ENCODE data around the gene LGALS14.
A peak's percentile ranks its signal among the peaks of the same experiment; 100 is the strongest.
"Not testable (repeated sequence)": the region's sequence is repeated elsewhere in the genome, so short reads cannot be mapped to it uniquely, and the experiment has no call there.

The LGALS14 gene, protein sequence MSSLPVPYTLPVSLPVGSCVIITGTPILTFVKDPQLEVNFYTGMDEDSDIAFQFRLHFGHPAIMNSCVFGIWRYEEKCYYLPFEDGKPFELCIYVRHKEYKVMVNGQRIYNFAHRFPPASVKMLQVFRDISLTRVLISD

DNA sequence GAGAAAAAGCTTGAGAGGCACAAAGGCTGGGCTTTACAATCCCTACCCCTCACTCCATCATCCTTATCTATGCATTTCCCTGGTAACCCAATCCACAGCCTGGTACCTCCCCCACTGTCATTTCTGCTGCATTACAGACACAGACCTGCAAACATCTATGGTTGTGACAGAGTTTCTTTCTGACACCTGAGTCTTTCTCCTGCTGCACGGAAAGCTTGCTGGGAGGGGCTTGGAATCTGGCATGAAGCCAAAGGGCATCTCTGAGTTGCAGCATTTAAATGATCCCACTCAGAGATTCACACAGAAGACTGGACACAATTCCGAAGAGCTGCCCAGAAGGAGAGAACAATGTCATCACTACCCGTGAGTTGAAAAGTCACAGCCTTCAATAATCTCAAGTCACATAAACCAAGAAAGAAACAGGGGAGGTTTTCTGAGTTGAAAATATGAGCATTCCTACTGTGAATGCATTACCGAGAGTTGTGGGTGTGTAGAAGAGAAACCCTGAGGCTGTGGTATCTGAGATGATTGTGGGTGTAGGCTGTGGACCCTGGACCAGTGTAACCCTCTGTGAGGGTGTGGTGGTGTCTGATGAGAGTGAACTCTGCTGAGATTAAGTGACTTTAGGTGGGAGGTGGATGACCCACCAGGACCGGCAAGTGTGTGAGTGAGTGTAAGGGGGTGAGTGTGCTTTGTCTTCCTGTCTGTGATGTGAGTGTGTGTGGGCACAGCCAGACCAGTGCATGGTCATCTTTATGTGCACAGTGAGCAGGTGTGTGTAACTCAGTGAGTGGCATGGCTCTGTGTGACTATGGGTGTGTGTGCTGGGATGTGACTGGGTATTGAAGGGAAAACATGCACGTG, at the start of gene LGALS14:
Gene LGALS14, plus strand, starts transcription at position 301 of the 864 bp plus-strand sequence. Its CDS starts 48 bp downstream, at position 349.
- DNase-seq, result no peak
- H3K27me3 Mint-ChIP-seq, result peaks cover 23% of the 10 kb centered on the region

DNA sequence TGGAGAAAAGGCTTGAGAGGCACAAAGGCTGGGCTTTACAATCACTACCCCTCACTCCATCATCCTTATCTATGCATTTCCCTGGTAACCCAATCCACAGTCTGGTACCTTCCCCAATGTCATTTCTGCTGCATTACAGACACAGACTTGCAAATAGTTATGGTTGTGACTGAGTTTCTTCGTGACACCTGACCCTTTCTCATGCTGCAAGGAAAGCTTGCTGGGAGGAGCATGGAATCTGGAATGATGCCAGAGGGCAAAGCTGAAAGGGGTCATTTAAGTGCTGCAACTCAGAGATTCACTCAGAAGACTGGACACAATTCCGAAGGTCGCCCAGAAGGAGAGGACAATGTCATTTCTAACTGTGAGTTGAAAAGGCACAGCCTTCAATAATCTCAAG, 48.7 kb upstream of the LGALS14 start, which contains the start of gene LGALS16:
Gene LGALS16, plus strand, starts transcription at position 301 of the 400 bp plus-strand sequence. Its CDS starts 49 bp downstream, at position 350.
- Mint-ChIP-seq H3K9me3 (no peaks in the 10 kb centered on the region), H3K4me1 (no peaks in the 10 kb centered on the region), H3K27me3 (peaks cover 54% of the 10 kb centered on the region), H3K4me3 (no peak within 1 kb of the TSS), H3K27ac (no peak within 1 kb of the TSS)
- DNase-seq (no peak), ATAC-seq (no peak)

More for the DNA sequence above, at the start of gene LGALS14:
- Mint-ChIP-seq H3K4me3 (peak within 1 kb of the TSS; percentile 39 to 44), H3K4me1 (peaks cover 31% of the 10 kb centered on the region), H3K27ac (peak within 1 kb of the TSS; percentile 29 to 89), H3K9me3 (peaks cover 5 to 7% of the 10 kb centered on the region in 2 donors)
- peak; percentile 86 for ATAC-seq

DNA sequence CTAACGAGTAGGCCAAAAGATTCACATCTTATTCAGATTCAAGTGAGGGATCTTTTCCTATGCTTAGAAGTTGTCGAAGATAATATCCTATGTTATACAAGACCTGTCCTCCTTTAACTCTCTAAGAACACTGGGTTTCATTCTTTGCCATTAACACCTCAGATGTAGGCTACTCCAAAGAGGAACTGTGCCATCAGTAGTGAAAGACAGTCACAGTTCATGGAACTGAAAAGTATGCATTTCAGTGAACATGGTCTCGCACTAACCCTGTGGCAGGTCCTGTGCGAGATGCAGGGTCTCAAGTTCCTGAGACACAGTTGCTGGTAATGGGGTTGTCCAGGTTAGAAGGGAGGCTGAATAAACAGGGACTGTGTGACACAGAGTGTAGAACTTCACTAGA, 44.5 kb upstream of the LGALS14 start:
- Mint-ChIP-seq H3K27ac (no peak overlapping the region), H3K9me3 (no peaks in the 10 kb centered on the region), H3K4me1 (no peaks in the 10 kb centered on the region), H3K4me3 (no peak overlapping the region), H3K27me3 (peaks cover 30% of the 10 kb centered on the region)
- DNase-seq (no peak), ATAC-seq (no peak)

DNA sequence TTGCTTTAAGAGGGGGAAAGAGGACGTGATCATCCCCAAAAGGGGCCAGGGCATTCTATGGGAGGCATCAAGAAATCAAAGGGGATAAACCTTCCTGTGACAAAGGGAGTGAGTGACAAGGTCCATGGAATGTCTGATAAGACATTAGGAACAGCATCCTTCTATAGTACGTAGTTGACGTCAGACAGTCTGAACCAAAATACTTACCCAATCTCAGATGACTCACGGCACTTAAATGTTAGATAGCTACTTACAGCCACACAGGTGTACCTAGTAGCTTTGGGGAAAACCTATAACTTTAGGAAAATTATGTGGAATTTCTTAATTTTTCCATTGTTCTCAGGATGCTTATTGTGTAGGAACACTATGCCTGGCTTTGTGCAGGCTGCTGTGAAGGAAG, 43.6 kb upstream of the LGALS14 start:
- peaks cover 30% of the 10 kb centered on the region for H3K27me3 Mint-ChIP-seq
- ATAC-seq, result no peak
- peaks cover 2 to 3% of the 10 kb centered on the region in 2 donors for H3K9me3 Mint-ChIP-seq
- H3K4me3 Mint-ChIP-seq, result no peak overlapping the region
- H3K27ac Mint-ChIP-seq, result no peak overlapping the region
- H3K4me1 Mint-ChIP-seq, result no peaks in the 10 kb centered on the region
- no peak for DNase-seq

DNA sequence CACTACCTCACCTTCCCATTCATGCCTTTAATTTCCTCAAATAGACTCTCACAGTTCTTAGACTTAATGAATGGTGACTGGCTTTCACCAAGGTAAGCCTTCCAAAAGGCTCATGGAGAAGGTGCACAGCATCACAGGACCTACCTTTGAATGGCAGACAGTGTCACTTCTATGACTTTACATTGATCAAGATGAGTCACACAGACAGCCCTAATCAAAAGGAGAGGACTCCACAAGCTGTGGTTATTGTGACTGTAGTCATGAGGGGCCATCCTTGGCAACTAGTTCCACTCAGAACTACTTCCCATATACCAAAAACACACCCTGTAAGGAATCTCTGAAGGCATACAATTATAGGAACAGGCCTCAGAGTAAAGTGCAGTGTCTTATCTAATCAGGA, 42.7 kb upstream of the LGALS14 start:
- no peak overlapping the region for H3K4me3 Mint-ChIP-seq
- no peaks in the 10 kb centered on the region for H3K4me1 Mint-ChIP-seq
- peaks cover 30% of the 10 kb centered on the region for H3K27me3 Mint-ChIP-seq
- peak overlapping the region in 1 of 2 donors; percentile 46 for H3K27ac Mint-ChIP-seq
- H3K9me3 Mint-ChIP-seq, result peaks cover 4 to 6% of the 10 kb centered on the region in 2 donors
- ATAC-seq, result no peak
- no peak for DNase-seq

DNA sequence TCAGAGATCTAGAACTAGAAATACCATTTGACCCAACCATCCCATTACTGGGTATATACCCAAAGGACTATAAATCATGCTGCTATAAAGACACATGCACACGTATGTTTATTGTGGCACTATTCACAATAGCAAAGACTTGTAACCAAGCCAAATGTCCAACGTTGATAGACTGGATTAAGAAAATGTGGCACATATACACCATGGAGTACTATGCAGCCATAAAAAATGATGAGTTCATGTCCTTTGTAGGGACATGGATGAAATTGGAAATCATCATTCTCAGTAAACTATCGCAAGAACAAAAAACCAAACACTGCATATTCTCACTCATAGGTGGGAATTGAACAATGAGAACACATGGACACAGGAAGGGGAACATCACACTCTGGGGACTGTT, 34.4 kb upstream of the LGALS14 start:
- not testable (repeated sequence) for ATAC-seq, H3K27ac Mint-ChIP-seq, H3K9me3 Mint-ChIP-seq, H3K4me1 Mint-ChIP-seq, DNase-seq, H3K4me3 Mint-ChIP-seq
- peaks cover 42% of the 10 kb centered on the region for H3K27me3 Mint-ChIP-seq

DNA sequence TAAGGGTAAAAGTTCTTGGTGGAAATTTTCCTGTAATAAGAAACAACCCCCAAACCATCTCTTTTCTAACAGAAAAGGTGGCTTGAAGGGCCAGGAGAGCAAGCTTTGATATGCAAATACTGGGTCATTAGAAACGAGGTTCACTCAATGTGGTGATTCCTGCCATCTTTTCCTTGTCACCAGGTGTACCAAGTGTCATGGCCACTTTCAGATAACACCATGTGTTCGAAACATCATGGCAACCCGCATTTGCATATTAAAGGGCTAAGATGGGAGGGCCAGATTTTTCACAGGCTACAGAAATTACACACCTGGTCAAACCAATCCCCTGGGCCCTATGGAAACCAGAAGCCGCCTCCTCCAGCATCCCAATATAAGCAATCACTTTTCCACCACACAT, 33.3 kb upstream of the LGALS14 start:
- ATAC-seq, result no peak
- no peak overlapping the region for H3K4me3 Mint-ChIP-seq
- H3K4me1 Mint-ChIP-seq, result peaks cover 20% of the 10 kb centered on the region
- no peak for DNase-seq
- H3K9me3 Mint-ChIP-seq, result peaks cover 0 to under 1% of the 10 kb centered on the region in 2 donors
- no peak overlapping the region for H3K27ac Mint-ChIP-seq
- H3K27me3 Mint-ChIP-seq, result peaks cover 46% of the 10 kb centered on the region

DNA sequence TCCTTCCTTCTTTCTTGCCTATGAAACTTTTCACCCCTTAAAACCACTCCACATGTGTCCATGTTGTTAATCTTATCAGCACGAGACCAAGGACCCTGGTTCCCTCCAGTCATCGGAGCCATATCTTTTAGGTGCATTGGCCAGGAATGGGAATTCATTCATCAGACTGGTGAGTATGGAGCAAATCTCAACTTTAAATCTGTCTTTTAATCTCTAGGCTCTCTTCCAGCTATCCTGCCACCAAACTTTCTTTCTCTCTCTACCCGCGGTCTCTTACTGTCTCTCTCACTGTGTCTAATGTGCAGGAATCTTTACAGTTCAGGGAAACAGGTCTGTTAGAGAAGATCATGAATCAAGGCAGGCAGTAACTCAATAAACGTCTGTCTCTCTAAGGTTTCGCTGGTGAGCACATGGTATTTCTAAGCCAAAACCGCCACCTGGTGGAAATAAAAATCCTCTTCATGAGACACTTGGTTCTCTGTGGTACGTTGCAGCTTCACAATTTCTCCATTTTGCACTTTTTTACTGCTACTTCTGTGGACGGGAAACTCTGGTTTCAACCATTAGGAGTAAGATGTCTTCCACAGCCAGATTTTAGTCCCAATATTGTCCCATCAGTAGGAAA, 32.4 kb upstream of the LGALS14 start:
- ATAC-seq, result peak; percentile 78
- Mint-ChIP-seq H3K27ac (no peak overlapping the region), H3K4me3 (no peak overlapping the region), H3K27me3 (peaks cover 42% of the 10 kb centered on the region), H3K4me1 (peaks cover 25% of the 10 kb centered on the region), H3K9me3 (no peaks in the 10 kb centered on the region)
- peak; percentile 41 to 45 for DNase-seq

DNA sequence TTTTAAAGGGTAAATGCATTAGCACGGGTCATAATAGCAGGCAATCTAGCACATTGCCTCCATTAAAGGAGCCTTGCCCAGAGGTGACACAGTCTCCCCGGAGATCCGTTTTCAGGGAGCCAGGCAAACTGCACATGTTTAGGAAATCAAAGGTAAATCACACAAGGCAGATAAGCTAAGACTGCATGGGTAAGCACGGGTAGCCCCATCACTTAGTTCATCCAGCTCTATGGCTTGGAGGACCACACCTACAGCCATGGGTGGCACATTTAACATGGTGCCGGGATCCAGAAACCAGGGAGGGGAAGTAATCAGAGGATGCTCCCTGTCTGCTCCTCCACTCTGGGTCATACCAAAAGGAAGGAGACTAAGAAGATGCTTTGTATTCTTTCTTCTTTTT, 31.8 kb upstream of the LGALS14 start:
- DNase-seq, result no peak
- Mint-ChIP-seq H3K9me3 (no peaks in the 10 kb centered on the region), H3K27me3 (peaks cover 36% of the 10 kb centered on the region), H3K4me1 (peaks cover 25% of the 10 kb centered on the region), H3K4me3 (no peak overlapping the region), H3K27ac (no peak overlapping the region)
- ATAC-seq, result no peak

DNA sequence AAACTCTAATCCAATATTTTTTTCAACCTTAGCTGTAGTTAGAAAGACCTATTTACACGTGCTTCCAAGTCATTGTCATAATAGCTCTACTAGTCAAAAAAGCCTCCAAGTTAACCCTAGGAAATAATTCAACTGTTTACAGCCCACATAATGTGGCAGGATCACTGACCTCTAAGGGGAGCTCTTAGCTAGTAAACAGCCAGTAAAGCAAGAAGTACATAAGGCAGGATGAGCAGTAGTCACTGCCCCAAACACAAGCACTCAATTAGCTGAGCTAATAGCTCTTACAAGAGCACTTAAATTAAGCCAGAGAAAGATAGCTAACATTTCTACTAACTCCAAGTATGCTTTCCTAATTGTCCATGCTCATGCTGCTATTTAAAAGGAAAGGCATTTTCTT, 30.4 kb upstream of the LGALS14 start:
- peaks cover 34% of the 10 kb centered on the region for H3K27me3 Mint-ChIP-seq
- ATAC-seq, DNase-seq, H3K9me3 Mint-ChIP-seq, H3K4me3 Mint-ChIP-seq: not testable (repeated sequence)
- H3K4me1 Mint-ChIP-seq, result peaks cover 35% of the 10 kb centered on the region
- H3K27ac Mint-ChIP-seq, result peak overlapping the region in 1 of 2 donors; percentile 72

DNA sequence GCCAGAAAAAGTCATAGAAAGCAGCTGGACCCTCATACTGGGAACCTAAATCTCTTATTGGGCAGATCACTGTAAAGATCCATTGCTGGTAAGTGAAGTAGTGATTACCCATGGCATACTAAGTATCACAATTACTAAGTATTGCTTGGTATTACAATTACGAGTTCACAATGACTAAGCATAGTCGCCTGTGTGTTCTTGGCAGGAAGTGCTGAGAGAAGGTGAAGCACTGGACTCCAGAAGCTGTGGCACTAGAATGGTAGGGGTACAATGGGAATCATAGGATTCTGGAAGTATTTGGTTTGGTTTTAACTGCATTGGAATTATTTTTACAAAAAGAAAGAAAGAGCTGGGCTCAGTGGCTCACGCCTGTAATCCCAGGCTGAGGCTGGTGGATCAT, 28.3 kb upstream of the LGALS14 start:
- ATAC-seq, result peak; percentile 84

DNA sequence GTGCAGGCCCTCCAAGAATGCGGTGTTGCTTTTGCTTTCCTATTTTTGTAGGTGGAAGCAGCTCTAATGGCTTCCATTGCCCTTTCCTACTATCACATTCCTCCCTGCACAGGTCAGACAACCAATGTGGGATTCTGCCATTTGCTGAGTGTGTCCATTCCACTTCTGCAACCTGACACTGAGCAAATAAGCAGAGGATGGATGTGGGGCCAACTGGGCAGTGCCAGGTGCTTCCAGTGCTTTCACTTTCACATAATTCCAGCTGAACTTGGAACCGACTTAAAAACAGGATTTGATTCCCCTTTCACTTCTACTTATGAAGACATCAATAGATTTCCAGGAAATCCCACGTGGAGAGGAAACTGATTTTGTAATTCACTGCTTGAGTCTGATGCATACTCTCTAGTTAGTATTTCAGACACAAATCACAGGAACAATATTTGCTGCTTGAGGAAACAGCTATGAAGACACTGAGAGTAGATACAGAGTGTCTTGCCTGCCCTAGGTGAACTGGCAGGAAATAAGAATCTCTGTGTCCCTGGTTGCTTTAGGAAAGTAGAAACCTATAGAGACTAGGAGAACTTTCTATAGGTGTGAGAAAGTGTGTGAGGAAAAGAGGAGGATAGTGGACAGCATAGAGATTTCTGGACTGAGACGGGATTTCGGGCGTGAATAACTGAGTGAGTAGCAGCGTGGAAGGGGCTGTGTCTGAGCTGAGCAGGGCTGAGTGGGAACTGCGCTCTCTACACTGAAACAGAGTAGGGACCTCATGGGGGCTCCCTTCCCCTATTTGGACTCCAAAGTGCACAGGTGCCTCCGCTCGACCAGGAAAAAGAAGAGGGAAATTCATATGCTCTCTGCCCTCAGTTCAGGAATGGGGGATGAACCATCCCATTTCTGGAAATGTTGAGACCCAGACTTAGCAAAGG, 26.1 kb upstream of the LGALS14 start:
- DNase-seq (no peak), ATAC-seq (no peak)
- Mint-ChIP-seq H3K4me3 (peak overlapping the region; percentile 4 to 33), H3K27me3 (peaks cover 22% of the 10 kb centered on the region), H3K9me3 (no peaks in the 10 kb centered on the region), H3K4me1 (peaks cover 40% of the 10 kb centered on the region), H3K27ac (peak overlapping the region in 1 of 2 donors; percentile 83)

More for the DNA sequence above, 28.3 kb upstream of the LGALS14 start:
- peaks cover 49% of the 10 kb centered on the region for H3K4me1 Mint-ChIP-seq
- H3K4me3 Mint-ChIP-seq, result no peak overlapping the region
- peak in 1 of 2 donors; percentile 34 for DNase-seq
- peaks cover 27% of the 10 kb centered on the region for H3K27me3 Mint-ChIP-seq
- peak overlapping the region; percentile 92 to 95 for H3K27ac Mint-ChIP-seq
- no peaks in the 10 kb centered on the region for H3K9me3 Mint-ChIP-seq

DNA sequence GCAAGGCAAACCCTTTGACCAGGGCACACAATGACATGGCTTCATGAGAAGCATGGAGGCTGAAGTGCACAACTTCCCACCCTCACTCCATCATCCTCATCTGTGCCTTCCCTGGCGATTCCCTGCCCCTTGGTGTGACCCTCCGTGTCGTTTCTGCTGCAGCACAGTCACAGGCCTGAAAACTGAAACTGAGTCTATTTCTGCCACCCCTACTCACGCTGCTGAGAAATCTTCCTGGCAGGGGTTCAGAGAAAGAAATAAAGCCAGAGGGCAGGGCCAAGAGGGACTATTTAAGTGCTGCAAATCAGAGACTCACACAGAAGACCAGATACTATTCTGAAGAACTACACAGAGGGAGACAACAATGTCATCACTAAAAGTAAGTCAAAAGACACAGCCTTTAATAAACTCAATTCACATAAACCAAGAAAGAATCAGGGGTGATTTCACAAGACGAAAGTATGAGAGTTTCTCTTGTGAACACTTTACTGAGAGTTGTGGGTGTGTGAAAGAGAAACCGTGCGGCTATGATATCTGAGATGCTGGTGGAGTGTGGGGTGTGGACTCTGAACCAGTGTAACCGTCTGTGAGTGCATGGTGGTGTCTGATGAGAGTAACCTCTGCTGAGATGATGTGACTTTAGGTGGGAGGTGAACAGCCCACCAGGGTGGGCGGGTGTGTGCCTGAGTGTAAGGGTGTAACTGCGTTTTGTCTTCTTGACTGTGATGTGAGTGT, 25.1 kb upstream of the LGALS14 start:
- ATAC-seq, result peak; percentile 87
- H3K4me1 Mint-ChIP-seq, result peaks cover 40% of the 10 kb centered on the region
- peaks cover 22% of the 10 kb centered on the region for H3K27me3 Mint-ChIP-seq
- H3K9me3 Mint-ChIP-seq, result no peaks in the 10 kb centered on the region
- peak; percentile 12 to 37 for DNase-seq
- peak overlapping the region; percentile 55 to 59 for H3K4me3 Mint-ChIP-seq
- H3K27ac Mint-ChIP-seq, result peak overlapping the region; percentile 57

DNA sequence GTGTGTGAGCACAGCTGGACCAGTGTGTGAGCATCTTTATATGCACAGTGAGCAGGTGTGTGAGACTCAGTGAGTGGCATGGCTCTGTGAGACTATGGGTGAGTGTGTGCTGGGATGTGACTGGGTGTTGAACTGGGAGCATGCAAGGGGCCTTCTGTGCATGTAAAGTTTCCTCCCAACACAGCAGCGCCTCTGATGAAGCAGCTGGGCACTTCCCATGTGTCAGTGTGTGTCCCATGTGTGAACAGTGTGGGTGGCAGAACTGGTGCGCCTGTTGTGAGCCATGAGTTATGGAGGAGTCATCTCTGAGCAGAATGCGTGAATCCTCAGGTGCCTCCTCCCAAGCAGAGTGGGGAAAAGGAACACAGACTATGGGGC, 24.5 kb upstream of the LGALS14 start:
- DNase-seq, result no peak
- Mint-ChIP-seq H3K4me1 (peaks cover 40% of the 10 kb centered on the region), H3K27ac (peak overlapping the region in 1 of 2 donors; percentile 57), H3K9me3 (no peaks in the 10 kb centered on the region), H3K27me3 (peaks cover 22% of the 10 kb centered on the region), H3K4me3 (peak overlapping the region; percentile 55 to 59)
- ATAC-seq, result peak; percentile 18

Data from stimulated activated naive CD8-positive, alpha-beta T cell treated with anti-CD3 and anti-CD28 coated beads, Interleukin-15, amount 100 ng/mL, for 72 hours (primary cell).